HepG2 (cell line): ENCODE data around the gene SIRT7. TPM values are rescaled to one million over a fixed set of nuclear protein-coding genes. Genes with fewer than 3 reads are reported as not detected.

Experiments
- DR1 ChIP-seq: sonication (generic); formaldehyde crosslinking; IDR thresholded peaks from 2 replicates; pipeline ENCODE4 v1.8.0; 2021; ENCODE audit warnings: mild to moderate bottlenecking, missing genetic modification reagents, inconsistent platforms
- EEA1 ChIP-seq: sonication (generic); formaldehyde crosslinking; IDR thresholded peaks from 2 replicates; pipeline ENCODE4 v1.5.1; 2020; ENCODE audit warnings: mild to moderate bottlenecking, missing genetic modification reagents, borderline replicate concordance
- EHMT2 ChIP-seq: fragments of 200-600 bp; sonication (generic); IDR thresholded peaks from 2 replicates; pipeline ENCODE4 v1.7.0; 2017; ENCODE audit warnings: antibody characterized with exemption, low read depth, low read length, borderline replicate concordance
- EP300 ChIP-seq, 3 experiments: sonication (generic) in 1 of 3; formaldehyde crosslinking in 1 of 3; IDR thresholded peaks; 2 replicates each; pipeline versions ENCODE4 v1.5.1 to v1.6.1; 2011 to 2020; ENCODE audit warnings: low read depth in 2 of 3, low read length in 2 of 3, borderline replicate concordance in 1 of 3, improper control_type of control experiment in 1 of 3, mild to moderate bottlenecking in 1 of 3, missing genetic modification reagents in 1 of 3, moderate library complexity in 1 of 3
- FOXC1 ChIP-seq: sonication (generic); formaldehyde crosslinking; IDR thresholded peaks from 2 replicates; pipeline ENCODE4 v1.8.0; 2022; ENCODE audit warnings: mild to moderate bottlenecking, missing genetic modification reagents, borderline replicate concordance
- GABPA ChIP-seq, 2 experiments: IDR thresholded peaks; 2 replicates each; pipeline ENCODE4 v1.6.1; 2011 to 2016; ENCODE audit warnings: low read depth in 2 of 2, low read length in 1 of 2, missing biosample characterization in 1 of 2, missing genetic modification characterization in 1 of 2
- HES4 ChIP-seq: sonication (generic); formaldehyde crosslinking; IDR thresholded peaks from 2 replicates; pipeline ENCODE4 v1.9.0; 2021; ENCODE audit warnings: mild to moderate bottlenecking, missing genetic modification reagents, borderline replicate concordance
- KDM5B ChIP-seq: sonication (generic); formaldehyde crosslinking; IDR thresholded peaks from 2 replicates; pipeline ENCODE4 v1.4.0; 2020; ENCODE audit warnings: missing genetic modification reagents, mild to moderate bottlenecking, borderline replicate concordance
- MIER2 ChIP-seq: IDR thresholded peaks from 2 replicates; pipeline ENCODE4 v1.6.1; 2016; ENCODE audit warnings: missing biosample characterization, missing genetic modification reagents
- NFYC ChIP-seq: IDR thresholded peaks from 2 replicates; pipeline ENCODE4 v1.6.1; 2016; ENCODE audit warnings: missing genetic modification reagents, missing compliant biosample characterization
- PHF8 ChIP-seq: sonication (generic); formaldehyde crosslinking; IDR thresholded peaks from 2 replicates; pipeline ENCODE4 v1.5.0; 2020; ENCODE audit warnings: missing genetic modification reagents
- POLR2AphosphoS5 ChIP-seq: IDR thresholded peaks from 2 replicates; pipeline ENCODE4 v1.6.1; 2012; ENCODE audit warnings: low read depth, low read length
- U2AF1 ChIP-seq: fragments of 200-400 bp; formaldehyde crosslinking; optimal IDR thresholded peaks from 2 replicates; pipeline ENCODE3; 2017; ENCODE audit warnings: mild to moderate bottlenecking, low read depth, low read length
- U2AF2 ChIP-seq: fragments of 200-400 bp; formaldehyde crosslinking; IDR thresholded peaks from 2 replicates; pipeline ENCODE4 v1.6.1; 2017; ENCODE audit warnings: low read depth, mild to moderate bottlenecking, low read length
- ZFP90 ChIP-seq: sonication (generic); formaldehyde crosslinking; IDR thresholded peaks from 2 replicates; pipeline ENCODE4 v1.8.0; 2022; ENCODE audit warnings: missing genetic modification reagents, mild to moderate bottlenecking, inconsistent platforms, borderline replicate concordance
- ZNF292 ChIP-seq: sonication (generic); formaldehyde crosslinking; IDR thresholded peaks from 2 replicates; pipeline ENCODE4 v1.8.1; 2022; ENCODE audit warnings: mild to moderate bottlenecking, low read depth, missing genetic modification reagents, borderline replicate concordance
- ZNF562 ChIP-seq: sonication (generic); formaldehyde crosslinking; IDR thresholded peaks from 2 replicates; pipeline ENCODE4 v1.8.0; 2022; ENCODE audit warnings: missing genetic modification reagents, borderline replicate concordance
- ZNF614 ChIP-seq: IDR thresholded peaks from 2 replicates; pipeline ENCODE4 v1.6.1; 2018; ENCODE audit warnings: missing biosample characterization, missing genetic modification reagents, inconsistent platforms, borderline replicate concordance
- ZNF674 ChIP-seq: sonication (generic); formaldehyde crosslinking; IDR thresholded peaks from 2 replicates; pipeline ENCODE4 v1.5.0; 2020; ENCODE audit warnings: low read depth, mild to moderate bottlenecking, missing genetic modification reagents
- ZSCAN29 ChIP-seq: sonication (generic); formaldehyde crosslinking; conservative IDR thresholded peaks from 2 replicates; pipeline ENCODE4 v1.4.0; 2020; ENCODE audit warnings: mild to moderate bottlenecking, missing genetic modification reagents
- polyA plus RNA-seq, 8 experiments: library from polyadenylated mRNA; depleted of rRNA in 3 of 8; stranded (reverse) in 7 of 8; unstranded in 1 of 8; fragments of >200 nt; fragmentation: Illumina TruSeq in 4 of 8; extraction: Trizol in 4 of 8; gene quantifications; 2 replicates each; pipeline versions ENCODE4 v1.2.1 to v1.2.3, GENCODE V29; 2011 to 2016; ENCODE audit warnings: low read depth in 4 of 8, missing spikeins in 1 of 8, mixed read lengths in 1 of 8; ENCODE audit not compliant: insufficient read depth in 1 of 8
- total RNA-seq, 5 experiments: library from RNA; depleted of rRNA; stranded (reverse); fragments of >200 nt; fragmentation: Illumina TruSeq; extraction: Trizol; gene quantifications; 2 replicates each; pipeline ENCODE4 v1.2.3, GENCODE V29; 2016; ENCODE audit warnings: low read depth in 1 of 5
- TF ChIP-seq, protein P1 (sequence below): sonication (generic); formaldehyde crosslinking; IDR thresholded peaks from 2 replicates; pipeline ENCODE4 v1.4.0; 2020; ENCODE audit warnings: missing genetic modification reagents
- TF ChIP-seq, protein P2 (sequence below): sonication (generic); formaldehyde crosslinking; IDR thresholded peaks from 2 replicates; pipeline ENCODE4 v1.4.0; 2020; ENCODE audit warnings: missing genetic modification reagents
- TF ChIP-seq, protein P3 (sequence below): sonication (generic); formaldehyde crosslinking; IDR thresholded peaks from 2 replicates; pipeline ENCODE4 v1.4.0; 2020; ENCODE audit warnings: missing genetic modification reagents

Gene SIRT7
- total and polyA plus RNA-seq, 2 of the 13 experiments (the other 11 are each of a cell fraction or from before 2014, with no cell fraction given) = 8.3 to 24.8 TPM

DNA sequence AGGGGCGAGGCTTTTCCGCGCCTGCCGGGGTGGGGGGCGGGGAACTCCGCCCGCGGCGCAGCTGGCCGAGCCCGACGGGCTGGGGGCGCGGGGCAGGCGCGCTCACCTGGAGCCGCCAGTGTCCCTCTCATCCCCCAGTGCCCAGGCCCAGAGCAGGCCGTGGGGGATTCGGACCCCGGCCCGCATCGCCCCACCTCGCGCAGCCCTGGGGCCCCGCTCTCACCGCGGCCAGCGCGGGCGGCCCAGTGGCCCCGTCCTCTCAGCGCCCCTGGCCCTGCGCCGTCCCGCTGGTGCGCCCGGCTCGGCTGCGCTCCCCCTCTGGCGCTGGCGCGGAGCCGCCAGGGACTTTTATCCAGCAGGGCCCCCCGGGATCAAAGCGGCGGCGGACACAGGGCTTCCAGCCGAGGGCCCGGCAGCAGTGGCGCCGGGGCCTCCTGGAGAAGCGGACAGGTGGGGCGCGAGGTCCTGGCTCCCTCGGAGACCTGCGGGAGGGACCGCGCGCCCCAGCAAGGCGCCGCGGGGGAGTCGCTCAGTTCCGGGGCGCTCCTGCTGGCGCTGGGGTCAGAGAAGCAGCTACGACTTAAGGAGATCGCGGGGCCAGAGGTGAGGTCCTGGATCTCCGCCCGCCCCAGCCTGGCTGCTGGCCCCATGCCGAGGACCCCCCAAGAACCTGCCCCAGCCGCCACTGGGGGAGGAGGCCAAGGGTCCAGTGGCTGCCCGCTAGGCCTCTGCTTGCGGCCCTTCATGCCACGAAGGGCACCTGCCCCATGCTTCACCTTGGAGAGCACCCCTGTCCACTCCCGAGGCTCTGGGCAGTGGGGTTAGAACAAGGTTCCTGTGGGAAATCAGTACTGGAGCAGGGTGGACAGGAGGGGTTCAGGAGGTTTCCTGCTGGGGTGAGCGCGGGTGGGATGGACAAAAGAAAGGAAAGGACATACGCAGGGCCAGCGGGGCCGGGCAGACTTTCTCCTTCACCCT lies 43.8 kb upstream of the SIRT7 start (continued):
- TF ChIP-seq, protein P1, sequence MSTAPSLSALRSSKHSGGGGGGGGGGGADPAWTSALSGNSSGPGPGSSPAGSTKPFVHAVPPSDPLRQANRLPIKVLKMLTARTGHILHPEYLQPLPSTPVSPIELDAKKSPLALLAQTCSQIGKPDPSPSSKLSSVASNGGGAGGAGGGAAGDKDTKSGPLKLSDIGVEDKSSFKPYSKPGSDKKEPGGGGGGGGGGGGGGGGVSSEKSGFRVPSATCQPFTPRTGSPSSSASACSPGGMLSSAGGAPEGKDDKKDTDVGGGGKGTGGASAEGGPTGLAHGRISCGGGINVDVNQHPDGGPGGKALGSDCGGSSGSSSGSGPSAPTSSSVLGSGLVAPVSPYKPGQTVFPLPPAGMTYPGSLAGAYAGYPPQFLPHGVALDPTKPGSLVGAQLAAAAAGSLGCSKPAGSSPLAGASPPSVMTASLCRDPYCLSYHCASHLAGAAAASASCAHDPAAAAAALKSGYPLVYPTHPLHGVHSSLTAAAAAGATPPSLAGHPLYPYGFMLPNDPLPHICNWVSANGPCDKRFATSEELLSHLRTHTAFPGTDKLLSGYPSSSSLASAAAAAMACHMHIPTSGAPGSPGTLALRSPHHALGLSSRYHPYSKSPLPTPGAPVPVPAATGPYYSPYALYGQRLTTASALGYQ (CRISPR knock-in tag) = no peak
- TF ChIP-seq KDM5B (CRISPR knock-in tag) (peak; percentile 58), FOXC1 (CRISPR knock-in tag) (no peak), MIER2 (CRISPR knock-in tag) (no peak), ZNF562 (CRISPR knock-in tag) (no peak), ZNF674 (CRISPR knock-in tag) (no peak), U2AF2 (no peak), GABPA (IDR thresholded peaks at IDR 0.05; ENCODE audit: low read depth, low read length) (no peak), GABPA (CRISPR knock-in tag; IDR thresholded peaks at IDR 0.05; ENCODE audit: low read depth) (no peak), NFYC (CRISPR knock-in tag) (no peak), EP300 (IDR thresholded peaks at IDR 0.05; ENCODE audit: low read depth in 2 of 2, low read length in 2 of 2) (no peak), EP300 (CRISPR knock-in tag; IDR thresholded peaks at IDR 0.05; ENCODE audit: borderline replicate concordance) (no peak), PHF8 (CRISPR knock-in tag) (peak; percentile 54), DR1 (CRISPR knock-in tag) (no peak), EEA1 (CRISPR knock-in tag) (no peak), ZFP90 (CRISPR knock-in tag) (no peak), HES4 (0 out of 2 replicates have a peak, but pooled peaks have one; percentile 4), ZNF614 (CRISPR knock-in tag) (peak; percentile 14; the same call in 1 of the 2 replicates), POLR2AphosphoS5 (peak; percentile 18), ZSCAN29 (CRISPR knock-in tag) (no peak), EHMT2 (no peak), U2AF1 (no peak), ZNF292 (CRISPR knock-in tag) (no peak)
- TF ChIP-seq, protein P2, sequence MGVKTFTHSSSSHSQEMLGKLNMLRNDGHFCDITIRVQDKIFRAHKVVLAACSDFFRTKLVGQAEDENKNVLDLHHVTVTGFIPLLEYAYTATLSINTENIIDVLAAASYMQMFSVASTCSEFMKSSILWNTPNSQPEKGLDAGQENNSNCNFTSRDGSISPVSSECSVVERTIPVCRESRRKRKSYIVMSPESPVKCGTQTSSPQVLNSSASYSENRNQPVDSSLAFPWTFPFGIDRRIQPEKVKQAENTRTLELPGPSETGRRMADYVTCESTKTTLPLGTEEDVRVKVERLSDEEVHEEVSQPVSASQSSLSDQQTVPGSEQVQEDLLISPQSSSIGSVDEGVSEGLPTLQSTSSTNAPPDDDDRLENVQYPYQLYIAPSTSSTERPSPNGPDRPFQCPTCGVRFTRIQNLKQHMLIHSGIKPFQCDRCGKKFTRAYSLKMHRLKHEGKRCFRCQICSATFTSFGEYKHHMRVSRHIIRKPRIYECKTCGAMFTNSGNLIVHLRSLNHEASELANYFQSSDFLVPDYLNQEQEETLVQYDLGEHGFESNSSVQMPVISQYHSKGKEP (CRISPR knock-in tag) = no peak
- TF ChIP-seq, protein P3, sequence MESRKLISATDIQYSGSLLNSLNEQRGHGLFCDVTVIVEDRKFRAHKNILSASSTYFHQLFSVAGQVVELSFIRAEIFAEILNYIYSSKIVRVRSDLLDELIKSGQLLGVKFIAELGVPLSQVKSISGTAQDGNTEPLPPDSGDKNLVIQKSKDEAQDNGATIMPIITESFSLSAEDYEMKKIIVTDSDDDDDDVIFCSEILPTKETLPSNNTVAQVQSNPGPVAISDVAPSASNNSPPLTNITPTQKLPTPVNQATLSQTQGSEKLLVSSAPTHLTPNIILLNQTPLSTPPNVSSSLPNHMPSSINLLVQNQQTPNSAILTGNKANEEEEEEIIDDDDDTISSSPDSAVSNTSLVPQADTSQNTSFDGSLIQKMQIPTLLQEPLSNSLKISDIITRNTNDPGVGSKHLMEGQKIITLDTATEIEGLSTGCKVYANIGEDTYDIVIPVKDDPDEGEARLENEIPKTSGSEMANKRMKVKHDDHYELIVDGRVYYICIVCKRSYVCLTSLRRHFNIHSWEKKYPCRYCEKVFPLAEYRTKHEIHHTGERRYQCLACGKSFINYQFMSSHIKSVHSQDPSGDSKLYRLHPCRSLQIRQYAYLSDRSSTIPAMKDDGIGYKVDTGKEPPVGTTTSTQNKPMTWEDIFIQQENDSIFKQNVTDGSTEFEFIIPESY (CRISPR knock-in tag) = peak; percentile 67; the same call in 1 of the 2 replicates
